ENCODE results near the gene PACS1. TPM values are rescaled to one million over a fixed set of nuclear protein-coding genes. Genes with fewer than 3 reads are reported as not detected.

Gene PACS1
- polyA plus RNA-seq, 3 donors, result 8.1 to 36.8 (median 12.4) TPM

DNA sequence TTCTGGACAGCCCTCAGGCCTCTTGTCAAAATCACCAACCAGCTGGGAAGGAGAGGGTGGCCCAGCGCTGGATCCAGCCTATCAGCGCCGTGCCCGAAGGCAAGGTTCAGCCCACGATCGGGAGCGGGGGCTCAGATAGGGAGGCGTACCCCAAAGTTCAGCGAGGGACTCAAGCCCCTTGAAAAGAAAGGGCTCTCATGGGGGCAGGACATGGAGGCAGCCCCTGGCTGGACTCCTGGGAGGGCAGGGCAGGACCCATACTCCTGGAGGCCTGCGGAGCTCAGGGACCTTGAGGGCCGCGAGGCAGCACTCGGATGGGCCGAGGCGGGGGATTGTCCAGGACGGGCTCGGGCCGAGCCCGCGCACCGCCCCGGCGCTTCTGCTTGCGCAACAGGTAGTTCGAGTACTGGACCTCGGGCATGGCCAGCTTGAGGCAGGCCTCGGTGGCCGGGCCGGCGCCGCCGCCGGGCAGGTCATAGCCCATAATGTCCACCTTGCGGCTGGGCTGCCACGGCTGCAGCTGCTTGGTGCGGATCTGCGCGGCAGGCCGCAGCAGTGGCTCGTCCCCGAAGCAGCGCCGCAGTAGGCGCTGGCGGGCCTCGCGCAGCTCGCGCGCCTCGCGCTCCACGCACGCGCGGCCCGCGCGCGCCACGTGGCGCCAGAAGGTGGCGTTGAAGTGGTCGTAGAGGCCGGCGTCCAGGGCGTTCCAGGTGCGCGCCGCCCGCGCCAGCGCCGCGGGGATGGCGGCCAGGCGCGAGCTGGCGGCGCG is 27.7 kb upstream of the PACS1 start:
- Histone ChIP-seq H3K79me2 (ENCODE audit: insufficient read depth, low read length) (no peaks in the 10 kb centered on the region), H3K4me3 (replicated peaks in 1 of 3; ENCODE audit: low read depth in 2 of 3, low read length in 3 of 3) (no peak overlapping the region), H3K27me3 (ENCODE audit: control insufficient read depth in 2 of 2, insufficient read depth in 2 of 2, low read length in 2 of 2) (no peaks in the 10 kb centered on the region), H3K9me3 (replicated peaks in 1 of 2; ENCODE audit: control insufficient read depth in 1 of 2, insufficient read depth in 1 of 2, low read length in 2 of 2) (no peaks in the 10 kb centered on the region), H3K36me3 (replicated peaks in 1 of 2; ENCODE audit: control insufficient read depth in 1 of 2, insufficient read depth in 2 of 2, low read length in 2 of 2) (no peaks in the 10 kb centered on the region), H3K27ac (ENCODE audit: low read depth in 1 of 2, low read length in 2 of 2) (no peak overlapping the region), H3K4me2 (replicated peaks; ENCODE audit: extremely low read depth, low read length, poor library complexity, severe bottlenecking) (no peak overlapping the region), H3K9ac (ENCODE audit: insufficient read depth, low read length, poor library complexity, severe bottlenecking) (no peak overlapping the region), H3K4me1 (ENCODE audit: control insufficient read depth in 1 of 2, insufficient read depth in 2 of 2, low read length in 2 of 2) (no peaks in the 10 kb centered on the region), H2AFZ (ENCODE audit: insufficient read depth, low read depth, low read length, poor library complexity, severe bottlenecking) (no peak overlapping the region), H4K20me1 (ENCODE audit: insufficient read depth, low read length) (no peaks in the 10 kb centered on the region)
- no peak overlapping the region for H3K4me3 Mint-ChIP-seq
- H3K9me3 Mint-ChIP-seq, result peaks cover 0 to 4% (median 0%) of the 10 kb centered on the region in 7 donors
- H3K27me3 Mint-ChIP-seq (ENCODE audit: low read depth in 3 of 3), result peaks cover 3 to 15% (median 11%) of the 10 kb centered on the region in 3 donors
- no peak overlapping the region for H3K27ac Mint-ChIP-seq
- DNase-seq, result no peak
- no peaks in the 10 kb centered on the region for H3K36me3 Mint-ChIP-seq
- H3K4me1 Mint-ChIP-seq, result peaks cover 9% of the 10 kb centered on the region
- WGBS (ENCODE audit: insufficient coverage), result 96% methylated on average over 72 of the region's 81 CpGs
- intact Hi-C loops (cut with micrococcal nuclease), result no loop called here
- TF ChIP-seq, protein P1, sequence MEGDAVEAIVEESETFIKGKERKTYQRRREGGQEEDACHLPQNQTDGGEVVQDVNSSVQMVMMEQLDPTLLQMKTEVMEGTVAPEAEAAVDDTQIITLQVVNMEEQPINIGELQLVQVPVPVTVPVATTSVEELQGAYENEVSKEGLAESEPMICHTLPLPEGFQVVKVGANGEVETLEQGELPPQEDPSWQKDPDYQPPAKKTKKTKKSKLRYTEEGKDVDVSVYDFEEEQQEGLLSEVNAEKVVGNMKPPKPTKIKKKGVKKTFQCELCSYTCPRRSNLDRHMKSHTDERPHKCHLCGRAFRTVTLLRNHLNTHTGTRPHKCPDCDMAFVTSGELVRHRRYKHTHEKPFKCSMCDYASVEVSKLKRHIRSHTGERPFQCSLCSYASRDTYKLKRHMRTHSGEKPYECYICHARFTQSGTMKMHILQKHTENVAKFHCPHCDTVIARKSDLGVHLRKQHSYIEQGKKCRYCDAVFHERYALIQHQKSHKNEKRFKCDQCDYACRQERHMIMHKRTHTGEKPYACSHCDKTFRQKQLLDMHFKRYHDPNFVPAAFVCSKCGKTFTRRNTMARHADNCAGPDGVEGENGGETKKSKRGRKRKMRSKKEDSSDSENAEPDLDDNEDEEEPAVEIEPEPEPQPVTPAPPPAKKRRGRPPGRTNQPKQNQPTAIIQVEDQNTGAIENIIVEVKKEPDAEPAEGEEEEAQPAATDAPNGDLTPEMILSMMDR (IDR thresholded peaks at IDR 0.05), result no peak

GRCh38 chr11:66042996-66043906 is 26.8 kb upstream of the PACS1 start:
- no peaks in the 10 kb centered on the region for H3K9me3 ChIP-seq (replicated peaks in 1 of 2; ENCODE audit: control insufficient read depth in 1 of 2, insufficient read depth in 1 of 2, low read length in 2 of 2)
- peaks cover 7 to 21% (median 16%) of the 10 kb centered on the region in 3 donors for H3K27me3 Mint-ChIP-seq (ENCODE audit: low read depth in 3 of 3)
- H3K27me3 ChIP-seq (ENCODE audit: control insufficient read depth in 2 of 2, insufficient read depth in 2 of 2, low read length in 2 of 2), result peaks cover 0 to 6% of the 10 kb centered on the region in 2 donors
- no peak overlapping the region for H3K4me3 ChIP-seq (replicated peaks in 1 of 3; ENCODE audit: low read depth in 2 of 3, low read length in 3 of 3)
- H3K79me2 ChIP-seq (ENCODE audit: insufficient read depth, low read length), result no peaks in the 10 kb centered on the region
- H3K4me3 Mint-ChIP-seq, result no peak overlapping the region
- no peaks in the 10 kb centered on the region for H3K4me1 ChIP-seq (ENCODE audit: control insufficient read depth in 1 of 2, insufficient read depth in 2 of 2, low read length in 2 of 2)
- no peak overlapping the region for H3K27ac Mint-ChIP-seq
- peaks cover 0 to 4% (median 0%) of the 10 kb centered on the region in 7 donors for H3K9me3 Mint-ChIP-seq
- no peak overlapping the region for H2AFZ ChIP-seq (ENCODE audit: insufficient read depth, low read depth, low read length, poor library complexity, severe bottlenecking)
- 94% methylated on average over 83 of the region's 88 CpGs for WGBS (ENCODE audit: insufficient coverage)
- no peak overlapping the region for H3K9ac ChIP-seq (ENCODE audit: insufficient read depth, low read length, poor library complexity, severe bottlenecking)
- TF ChIP-seq, protein P1 (IDR thresholded peaks at IDR 0.05), result no peak
- no peak overlapping the region for H3K4me2 ChIP-seq (replicated peaks; ENCODE audit: extremely low read depth, low read length, poor library complexity, severe bottlenecking)
- DNase-seq, result no peak
- H3K36me3 Mint-ChIP-seq, result peaks cover 0 to 4% of the 10 kb centered on the region in 2 donors
- peaks cover 9% of the 10 kb centered on the region for H3K4me1 Mint-ChIP-seq
- intact Hi-C loops (cut with micrococcal nuclease), result no loop called here
- H3K36me3 ChIP-seq (replicated peaks in 1 of 2; ENCODE audit: control insufficient read depth in 1 of 2, insufficient read depth in 2 of 2, low read length in 2 of 2), result no peaks in the 10 kb centered on the region
- H3K27ac ChIP-seq (ENCODE audit: low read depth in 1 of 2, low read length in 2 of 2), result no peak overlapping the region
- H4K20me1 ChIP-seq (ENCODE audit: insufficient read depth, low read length), result no peaks in the 10 kb centered on the region
